ENCODE data around the gene CBFA2T2.

- TF ChIP-seq, protein P1, sequence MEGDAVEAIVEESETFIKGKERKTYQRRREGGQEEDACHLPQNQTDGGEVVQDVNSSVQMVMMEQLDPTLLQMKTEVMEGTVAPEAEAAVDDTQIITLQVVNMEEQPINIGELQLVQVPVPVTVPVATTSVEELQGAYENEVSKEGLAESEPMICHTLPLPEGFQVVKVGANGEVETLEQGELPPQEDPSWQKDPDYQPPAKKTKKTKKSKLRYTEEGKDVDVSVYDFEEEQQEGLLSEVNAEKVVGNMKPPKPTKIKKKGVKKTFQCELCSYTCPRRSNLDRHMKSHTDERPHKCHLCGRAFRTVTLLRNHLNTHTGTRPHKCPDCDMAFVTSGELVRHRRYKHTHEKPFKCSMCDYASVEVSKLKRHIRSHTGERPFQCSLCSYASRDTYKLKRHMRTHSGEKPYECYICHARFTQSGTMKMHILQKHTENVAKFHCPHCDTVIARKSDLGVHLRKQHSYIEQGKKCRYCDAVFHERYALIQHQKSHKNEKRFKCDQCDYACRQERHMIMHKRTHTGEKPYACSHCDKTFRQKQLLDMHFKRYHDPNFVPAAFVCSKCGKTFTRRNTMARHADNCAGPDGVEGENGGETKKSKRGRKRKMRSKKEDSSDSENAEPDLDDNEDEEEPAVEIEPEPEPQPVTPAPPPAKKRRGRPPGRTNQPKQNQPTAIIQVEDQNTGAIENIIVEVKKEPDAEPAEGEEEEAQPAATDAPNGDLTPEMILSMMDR (IDR thresholded peaks at IDR 0.05; ENCODE audit: extremely low read depth in 1 of 2, insufficient read depth in 1 of 2, low read depth in 1 of 2, low read length in 2 of 2) = no peak
- TF ChIP-seq POLR2A (IDR thresholded peaks at IDR 0.05; ENCODE audit: low read depth, low read length) = no peak
These were observed 156.3 kb downstream of the CBFA2T2 start for GRCh38 chr20:33646191-33646590.
